ENCODE results near the gene LY6G5B.
A peak's percentile ranks its signal among the peaks of the same experiment; 100 is the strongest.

Gene LY6G5B

DNA sequence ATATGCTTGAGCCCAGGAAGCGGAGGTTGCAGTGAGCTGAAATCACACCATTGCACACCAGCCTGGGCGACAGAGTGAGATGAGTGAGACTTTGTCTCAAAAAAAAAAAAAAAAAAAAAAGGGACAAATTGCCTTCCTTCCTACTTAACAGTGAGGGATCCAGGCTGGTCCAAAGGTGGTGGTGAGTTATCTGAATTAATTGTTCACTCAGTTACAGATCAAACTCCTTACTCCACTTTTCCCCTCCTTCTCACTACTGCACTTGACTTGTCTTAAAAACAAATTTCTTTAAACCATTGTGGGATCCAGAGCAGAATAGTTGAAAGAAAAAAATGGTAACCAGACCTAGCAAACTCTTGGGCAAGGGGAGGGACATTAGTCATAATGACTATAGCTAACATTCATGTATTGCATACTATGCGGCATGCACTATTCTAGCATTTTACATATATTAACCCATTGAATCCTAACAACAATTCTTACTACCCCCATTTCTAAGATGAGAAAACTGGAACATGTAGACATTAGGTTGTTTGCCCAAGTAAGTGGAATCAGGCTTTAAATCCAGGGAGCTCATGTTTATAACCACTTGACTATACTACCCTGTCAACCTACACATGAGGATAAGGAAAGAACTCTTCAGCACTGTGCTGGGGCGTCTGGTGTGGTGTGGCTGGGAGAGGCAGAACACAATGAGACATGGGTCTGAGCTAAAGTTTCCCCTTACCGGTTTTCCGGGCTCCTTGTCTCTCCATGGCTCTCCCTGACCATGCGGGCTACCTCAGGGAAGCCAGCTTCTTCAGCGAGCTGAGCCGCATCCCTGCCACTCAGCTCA is 6.4 kb upstream of the LY6G5B start:
- no peak for DNase-seq (ENCODE audit: low spot score)

DNA sequence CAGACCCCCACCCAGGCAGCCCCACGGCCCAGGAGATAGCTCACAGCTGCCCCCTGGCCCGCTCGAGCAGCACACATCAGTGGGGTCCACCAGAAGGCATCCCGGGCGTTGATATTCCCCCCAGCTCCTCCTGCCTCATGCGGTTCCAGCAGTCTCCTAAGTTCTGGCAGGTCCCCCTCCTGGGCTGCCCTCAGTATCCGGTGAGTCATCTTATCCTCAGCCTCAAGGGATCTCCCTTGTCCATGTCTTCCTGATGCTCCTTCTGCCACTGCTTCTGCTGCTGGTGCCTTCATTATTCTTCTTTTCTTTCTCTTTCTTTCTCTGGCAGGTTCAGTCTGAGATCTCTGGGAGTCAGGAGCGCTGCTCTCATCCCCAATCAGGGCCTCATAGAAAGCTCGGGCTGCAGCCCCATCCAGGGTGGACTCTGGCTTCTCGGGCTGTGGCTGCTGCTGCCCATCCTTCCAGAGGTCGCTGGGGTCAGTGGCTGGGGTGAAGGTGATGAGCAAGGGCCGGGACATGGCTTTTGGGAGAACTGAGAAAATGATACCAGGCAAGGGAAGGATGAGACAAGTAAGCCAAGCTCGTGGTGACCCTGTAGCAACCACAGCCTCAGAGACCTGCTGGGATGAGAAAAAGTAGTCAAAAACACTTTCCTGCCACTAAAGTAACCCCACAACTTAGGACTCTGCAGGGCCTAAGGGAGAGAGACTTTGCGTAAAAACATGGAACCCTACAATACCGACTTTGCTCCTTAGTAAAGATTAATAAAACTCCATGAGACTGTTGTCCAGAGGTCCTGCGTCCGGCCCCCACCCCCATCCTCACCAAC is 5.6 kb upstream of the LY6G5B start:
- peak; percentile 92 for DNase-seq (ENCODE audit: low spot score)

DNA sequence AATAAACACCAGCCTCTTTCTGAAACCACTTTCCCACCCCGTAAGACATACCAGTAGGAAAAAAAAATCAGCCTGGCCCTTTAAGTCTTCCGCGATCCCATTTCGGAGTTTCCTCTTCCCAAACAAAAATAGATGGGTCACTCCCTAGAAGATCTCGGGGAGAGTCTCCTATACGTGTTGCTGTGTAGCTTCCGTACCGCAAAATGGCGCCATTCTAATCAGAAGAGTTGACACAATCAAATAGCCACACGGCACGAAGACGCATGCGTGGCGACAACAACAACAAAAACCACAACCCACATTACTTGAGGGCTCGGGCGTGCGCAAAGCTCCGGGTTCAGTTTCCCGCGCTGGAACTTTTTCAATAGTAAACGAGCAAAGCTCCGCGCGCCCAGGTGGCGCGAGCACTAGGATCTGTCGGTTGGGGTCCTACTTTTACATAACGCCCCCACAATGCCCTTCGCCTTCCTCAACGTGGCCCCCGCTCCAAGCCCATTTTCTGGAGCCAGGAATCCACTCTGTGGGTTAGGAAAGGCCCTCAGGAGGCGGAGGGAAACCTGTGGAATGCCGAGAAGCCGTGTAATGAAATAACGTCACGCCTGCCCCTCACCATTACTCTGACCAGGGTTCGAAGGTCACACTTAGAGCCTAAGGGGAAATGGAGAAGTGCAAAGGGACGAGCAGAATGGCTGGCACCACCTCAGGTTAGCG is 4.8 kb upstream of the LY6G5B start, which contains the start of gene GPANK1:
TSS of gene GPANK1 (minus strand) at position 208 of the 711 bp plus-strand sequence. CDS start 519 bp downstream, outside the sequence.
- DNase-seq (ENCODE audit: low spot score) = peak; percentile 81

DNA sequence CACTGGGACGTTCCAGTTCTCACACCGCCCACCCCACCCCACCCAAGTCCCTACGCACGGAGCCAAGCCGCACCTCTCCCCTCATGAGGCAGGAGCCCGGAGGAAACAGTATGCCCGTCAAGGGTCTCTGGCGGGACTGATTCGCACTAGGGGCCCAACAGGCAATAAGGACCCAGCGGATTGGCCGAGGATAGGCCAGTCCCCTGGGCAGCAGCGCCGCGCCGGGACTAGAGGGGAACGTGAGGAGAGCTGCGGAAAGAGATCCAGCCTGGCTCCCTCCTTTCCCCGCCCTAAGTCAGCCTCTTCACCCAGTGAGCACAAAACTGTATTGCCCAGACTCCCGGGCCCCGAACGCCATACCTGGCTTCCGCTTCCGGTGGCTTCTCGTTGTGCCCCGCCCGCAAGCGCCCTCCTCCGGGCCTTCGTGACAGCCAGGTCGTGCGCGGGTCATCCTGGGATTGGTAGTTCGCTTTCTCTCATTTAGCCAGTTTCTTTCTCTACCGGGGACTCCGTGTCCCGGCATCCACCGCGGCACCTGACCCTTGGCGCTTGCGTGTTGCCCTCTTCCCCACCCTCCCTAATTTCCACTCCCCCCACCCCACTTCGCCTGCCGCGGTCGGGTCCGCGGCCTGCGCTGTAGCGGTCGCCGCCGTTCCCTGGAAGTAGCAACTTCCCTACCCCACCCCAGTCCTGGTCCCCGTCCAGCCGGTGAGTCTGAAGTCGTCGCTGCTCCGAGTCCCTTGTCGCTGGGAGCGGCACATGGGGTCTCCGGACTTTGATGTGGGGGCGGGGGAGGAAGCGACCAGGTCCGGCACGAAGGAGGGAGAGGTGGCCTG is 4.1 kb upstream of the LY6G5B start, which contains the start of gene CSNK2B:
TSS of gene CSNK2B (plus strand) at position 580 of the 836 bp plus-strand sequence. CDS start 752 bp downstream, outside the sequence.
- DNase-seq (ENCODE audit: low spot score) = peak; percentile 97

DNA sequence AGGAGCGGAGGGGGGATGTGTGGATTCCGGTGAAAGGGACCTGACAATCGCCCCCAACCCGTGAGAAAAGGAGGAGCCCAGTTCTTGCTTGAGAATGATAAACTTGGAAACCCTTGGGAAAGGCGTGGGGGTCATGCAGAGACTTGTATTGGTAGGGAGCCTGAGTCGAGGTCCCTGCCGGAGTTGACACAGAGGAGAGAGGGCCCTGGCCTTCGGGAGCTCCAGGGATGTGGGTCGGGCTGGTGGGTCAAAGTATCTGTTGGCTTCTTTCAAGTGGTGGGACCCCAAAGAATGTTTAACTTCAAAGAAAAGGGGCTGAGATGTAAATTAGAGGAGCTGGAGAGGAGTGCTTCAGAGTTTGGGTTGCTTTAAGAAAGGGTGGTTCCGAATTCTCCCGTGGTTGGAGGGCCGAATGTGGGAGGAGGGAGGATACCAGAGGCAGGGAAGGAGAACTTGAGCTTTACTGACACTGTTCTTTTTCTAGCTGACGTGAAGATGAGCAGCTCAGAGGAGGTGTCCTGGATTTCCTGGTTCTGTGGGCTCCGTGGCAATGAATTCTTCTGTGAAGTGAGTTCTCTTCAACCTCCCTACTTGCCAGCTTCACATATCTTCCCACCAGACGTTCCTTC is 3.3 kb upstream of the LY6G5B start:
- no peak for DNase-seq (ENCODE audit: low spot score)

DNA sequence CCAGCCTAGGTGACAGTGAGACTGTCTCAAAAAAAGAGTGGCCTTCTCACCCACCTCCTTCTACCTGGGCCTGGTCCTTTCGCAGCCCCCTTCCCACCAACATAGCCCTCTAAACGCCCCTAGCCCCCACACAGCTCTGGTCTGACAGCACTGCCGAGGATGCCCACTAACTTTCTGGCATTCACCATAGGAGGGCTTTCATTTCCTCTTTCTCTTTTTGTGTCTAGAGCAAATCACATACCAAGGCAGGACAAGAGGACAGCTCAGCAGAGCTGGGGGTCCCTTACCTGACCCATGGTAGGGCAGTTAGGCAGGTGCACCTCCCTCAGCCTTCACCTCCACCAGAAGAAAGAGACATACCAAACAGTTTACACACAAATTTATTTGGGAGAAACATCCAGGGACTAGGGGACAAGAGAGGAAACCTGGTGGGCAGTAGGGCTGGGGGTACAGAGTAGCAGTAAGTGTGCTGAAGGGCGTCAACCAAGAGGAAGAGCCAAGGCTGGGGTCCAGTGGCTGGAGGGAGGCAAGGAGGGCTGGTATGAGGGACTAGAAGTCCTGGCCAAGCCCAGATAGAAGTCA is 6.6 kb downstream of the LY6G5B start:
- DNase-seq (ENCODE audit: low spot score) = no peak

DNA sequence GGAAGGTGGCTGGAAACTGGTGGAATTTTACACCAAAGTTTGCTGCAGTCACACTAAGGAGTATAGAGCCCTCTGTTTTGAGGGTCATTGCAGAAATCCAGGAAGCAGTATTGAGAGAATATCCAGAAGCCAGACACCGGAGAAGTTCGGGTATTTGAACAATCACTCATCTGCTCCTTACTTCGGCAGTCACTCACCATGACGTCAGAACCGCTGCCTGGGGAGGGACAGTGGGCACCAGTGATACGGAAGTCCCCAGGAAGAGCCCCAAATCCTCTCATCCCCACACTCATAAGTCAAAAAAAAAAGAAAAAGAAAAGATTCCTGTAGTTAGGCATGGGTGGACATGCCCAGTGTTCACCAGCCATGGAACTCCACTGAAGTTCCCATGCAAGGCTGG is 7.1 kb downstream of the LY6G5B start:
- DNase-seq (ENCODE audit: low spot score) = no peak

DNA sequence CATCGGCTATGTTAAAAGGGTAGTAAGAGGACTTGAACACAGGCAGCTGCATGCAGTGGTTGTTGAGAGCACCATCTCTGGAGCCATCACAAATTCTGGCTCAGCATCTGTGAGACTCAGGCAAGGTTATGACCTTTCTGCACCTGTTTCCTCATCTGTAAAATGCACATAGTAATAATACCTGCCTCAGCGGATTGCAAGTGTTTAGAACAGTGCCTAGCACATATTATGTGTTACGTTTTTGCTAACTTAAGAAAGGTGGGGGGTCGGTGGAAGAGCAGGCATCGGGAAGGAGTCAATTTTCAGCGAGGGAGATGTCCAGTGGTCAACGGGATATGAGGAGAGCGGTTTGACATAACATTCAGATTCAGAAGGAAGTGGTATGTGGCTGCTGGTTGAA is 8.2 kb downstream of the LY6G5B start:
- no peak for DNase-seq (ENCODE audit: low spot score)

DNA sequence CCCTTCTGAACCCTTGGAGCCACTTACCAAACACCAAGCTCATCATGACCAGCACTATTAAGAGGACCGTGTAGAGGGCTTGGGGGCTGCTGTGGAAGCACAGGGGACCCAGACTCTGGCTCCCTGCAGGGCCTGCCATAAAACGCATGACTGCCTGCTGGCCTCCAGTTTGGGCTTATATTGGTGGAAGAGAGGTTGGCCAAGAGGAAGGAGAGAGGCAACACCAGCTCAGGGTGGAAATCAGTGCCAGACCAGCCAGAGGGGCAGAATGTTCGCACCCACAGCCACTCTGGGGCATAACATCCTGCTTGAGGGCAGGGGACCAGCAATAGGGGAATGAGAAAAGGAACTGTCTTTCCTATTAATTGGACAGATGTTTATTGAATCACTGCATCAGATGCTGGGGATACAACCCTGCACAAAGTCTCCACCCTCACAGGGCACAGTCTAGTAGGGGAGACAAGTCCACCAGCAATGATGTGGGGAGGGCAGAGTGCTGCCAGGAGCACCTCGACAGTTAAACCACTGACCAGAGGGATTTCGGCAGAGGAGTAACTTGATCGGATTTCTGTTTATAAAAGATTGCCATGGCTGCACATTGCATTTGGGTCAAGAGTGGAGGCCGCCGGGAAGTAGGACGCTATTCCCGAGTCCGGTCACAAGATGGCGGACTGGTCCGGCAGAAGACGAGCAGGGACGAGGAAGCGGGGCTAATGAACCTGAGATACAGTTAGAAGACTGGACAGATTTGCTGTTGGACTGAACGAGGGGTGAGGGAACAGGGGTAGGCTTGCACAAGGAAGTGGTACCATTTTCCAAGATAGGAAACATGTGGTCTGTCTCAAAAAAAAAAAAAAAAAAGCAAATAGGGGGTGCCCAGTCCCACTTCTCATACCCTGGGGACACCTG is 10.7 kb downstream of the LY6G5B start, which contains the start of gene LY6G5C:
TSS of gene LY6G5C (minus strand) at position 842 of the 909 bp plus-strand sequence. CDS start at position 148, 694 bp downstream.
- DNase-seq (ENCODE audit: low spot score) = peak; percentile 84

DNA sequence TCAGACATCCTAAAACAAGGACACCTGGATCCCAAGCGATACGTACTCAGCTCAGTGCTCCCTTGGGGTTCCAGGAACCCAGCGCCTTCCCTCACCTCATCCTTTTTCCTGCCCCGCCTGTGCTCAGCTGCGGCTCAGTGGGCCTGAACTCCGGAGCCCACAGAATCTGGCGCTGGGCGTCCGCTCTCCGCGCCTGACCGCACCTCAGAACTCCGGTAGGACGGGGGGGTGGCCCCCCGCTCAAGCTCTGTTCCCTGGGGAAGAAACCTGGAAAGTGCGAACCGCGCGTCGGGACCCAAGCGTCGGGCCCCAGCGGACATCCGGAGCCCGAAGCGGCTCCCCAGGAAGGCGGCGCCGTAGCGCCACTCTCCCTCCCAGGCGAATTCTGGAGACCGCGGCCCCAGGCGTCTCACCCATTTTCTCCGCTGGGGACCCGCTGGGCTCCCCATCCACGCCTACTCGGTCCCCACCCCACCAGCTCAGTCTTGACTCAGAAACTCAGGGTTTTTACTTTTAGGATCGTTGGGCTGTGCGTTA is 11.4 kb downstream of the LY6G5B start:
- DNase-seq (ENCODE audit: low spot score) = peak; percentile 74

DNA sequence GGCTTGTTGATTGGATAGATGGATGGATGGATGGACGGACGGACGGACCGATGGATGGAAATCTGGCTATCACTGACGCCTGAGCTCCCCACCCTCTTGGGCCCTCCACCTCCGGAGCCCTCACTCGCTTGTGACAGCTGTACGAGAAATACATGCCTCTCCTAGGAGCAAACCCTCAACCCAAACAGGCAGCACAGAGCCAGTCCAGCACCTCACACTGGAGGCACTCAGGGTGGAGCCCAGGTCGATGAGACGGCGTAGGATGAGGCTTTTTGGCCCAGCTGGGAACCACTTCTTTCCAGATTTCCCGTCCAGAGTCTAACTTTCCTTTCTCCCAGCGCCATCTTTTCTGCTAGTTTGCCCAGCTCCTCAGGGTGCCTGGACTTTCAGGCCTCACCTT is 13.8 kb downstream of the LY6G5B start:
- DNase-seq (ENCODE audit: low spot score) = no peak

DNA sequence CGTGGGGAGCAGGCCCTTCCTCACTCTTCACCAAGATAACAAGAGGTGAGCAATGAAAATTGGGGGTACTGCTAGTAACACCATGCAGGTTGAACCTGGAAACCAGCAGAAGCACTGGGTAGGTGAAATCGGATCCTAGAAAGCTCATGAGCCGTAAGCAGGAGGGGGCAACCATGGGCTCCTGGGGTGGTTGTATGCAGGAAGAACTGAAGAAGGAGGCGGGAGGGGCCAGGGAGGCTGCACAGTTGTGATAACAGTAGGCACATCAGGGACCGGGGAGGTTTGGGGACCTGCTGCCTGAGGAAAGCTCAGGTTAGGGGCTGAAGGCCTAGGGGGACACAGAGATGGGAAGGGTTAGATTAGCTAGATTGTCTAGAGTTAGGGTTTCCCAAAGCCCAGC is 16.7 kb downstream of the LY6G5B start:
- no peak for DNase-seq (ENCODE audit: low spot score)

DNA sequence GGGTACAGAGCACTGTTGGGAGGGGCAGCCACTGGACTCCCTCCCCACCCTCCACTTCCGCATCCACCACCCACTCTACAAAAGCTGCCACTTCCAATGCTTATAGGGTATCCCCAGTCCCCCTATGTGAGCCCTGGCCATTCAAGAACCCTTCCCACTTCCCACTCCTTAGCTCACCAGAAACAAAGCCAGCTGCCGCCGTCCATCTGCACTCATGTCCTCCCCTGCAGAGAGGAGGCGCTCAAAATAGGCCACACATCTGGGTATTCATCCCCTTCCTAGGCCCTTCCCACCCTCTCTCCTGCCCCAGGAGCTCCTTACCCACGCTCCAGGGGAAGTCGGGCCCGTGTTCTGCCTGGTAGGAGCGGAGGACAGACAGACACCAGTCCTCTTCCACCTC is 17.5 kb downstream of the LY6G5B start:
- DNase-seq (ENCODE audit: low spot score) = no peak

DNA sequence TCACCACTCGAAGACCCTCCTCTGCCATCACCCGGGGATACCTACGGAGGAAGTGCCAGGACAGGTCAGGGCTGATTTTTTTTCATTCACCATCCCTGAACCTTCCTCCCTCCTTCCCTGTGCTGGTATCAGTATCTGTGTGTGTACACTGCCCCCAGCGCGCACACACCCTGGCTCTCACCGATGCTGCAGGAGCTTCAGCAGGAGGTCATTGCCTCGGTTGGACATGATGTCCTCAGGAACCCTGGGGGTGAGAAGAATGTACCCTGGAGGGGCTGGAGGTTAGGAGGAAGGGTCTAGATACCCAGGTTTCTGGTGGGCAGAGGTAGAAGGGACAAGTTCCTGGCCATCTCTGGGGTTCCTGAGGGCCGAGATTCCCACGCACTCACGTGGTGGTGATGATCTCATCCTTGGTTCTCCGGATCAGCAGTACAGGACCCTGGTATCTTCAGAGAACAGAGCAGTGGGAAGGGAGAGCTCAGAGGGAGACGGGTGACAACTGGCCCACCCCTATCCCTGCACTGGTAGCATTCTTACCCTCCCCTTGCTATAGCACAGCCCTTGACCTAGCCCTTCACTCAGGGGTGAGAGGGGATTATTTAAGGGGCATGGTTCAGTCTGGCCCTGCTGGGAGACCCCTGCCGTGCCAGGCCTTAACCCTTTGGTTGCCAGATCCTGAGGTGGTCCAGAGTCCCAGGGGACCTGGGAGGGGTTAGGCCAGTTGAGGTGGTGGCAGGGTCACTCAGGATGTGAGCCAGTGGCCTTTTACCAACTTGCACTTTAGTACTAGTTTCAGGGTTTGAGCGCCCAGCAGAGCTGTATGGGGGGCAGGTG is 18.3 kb downstream of the LY6G5B start:
- DNase-seq (ENCODE audit: low spot score) = no peak

DNA sequence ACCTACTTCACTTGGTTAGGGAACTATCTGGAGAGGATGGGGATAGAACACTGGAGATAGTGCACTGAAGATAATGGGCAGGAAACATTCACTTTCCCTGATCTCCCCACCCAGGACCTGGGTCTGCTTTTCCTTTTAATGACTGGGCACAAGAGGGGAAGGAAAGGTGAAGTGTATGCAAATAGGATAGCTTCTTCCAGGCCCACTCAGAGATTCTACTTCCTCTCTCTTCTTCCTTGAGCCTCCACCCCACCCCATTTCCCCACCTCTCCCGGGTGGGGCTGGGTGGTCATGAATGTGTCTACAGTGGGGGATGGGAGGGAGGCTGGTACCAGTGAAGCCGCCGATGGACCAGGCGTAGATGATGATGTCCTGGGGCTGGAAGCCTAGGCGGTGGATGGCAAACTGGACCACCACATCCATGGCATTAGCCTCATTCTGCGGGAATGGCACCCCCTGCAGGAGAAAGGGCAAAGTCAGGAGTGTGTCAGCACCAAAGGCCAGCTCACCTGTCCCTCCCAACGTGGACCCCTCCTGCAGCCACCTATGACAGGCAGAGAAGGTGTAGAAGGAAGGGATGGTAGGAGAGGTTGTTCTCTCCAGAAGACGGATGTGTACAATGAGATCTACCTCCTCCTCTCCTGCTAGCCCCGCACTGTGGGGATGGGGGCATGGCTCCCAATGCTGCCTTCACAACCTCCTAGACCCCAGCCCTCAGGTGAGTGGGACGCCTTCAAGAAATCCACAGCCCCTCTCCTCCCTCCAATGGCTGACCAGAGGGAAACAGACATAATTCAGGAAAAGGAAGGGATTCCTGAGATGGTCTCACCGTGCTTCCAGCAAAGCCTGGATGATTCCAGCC is 19.7 kb downstream of the LY6G5B start:
- no peak for DNase-seq (ENCODE audit: low spot score)

DNA sequence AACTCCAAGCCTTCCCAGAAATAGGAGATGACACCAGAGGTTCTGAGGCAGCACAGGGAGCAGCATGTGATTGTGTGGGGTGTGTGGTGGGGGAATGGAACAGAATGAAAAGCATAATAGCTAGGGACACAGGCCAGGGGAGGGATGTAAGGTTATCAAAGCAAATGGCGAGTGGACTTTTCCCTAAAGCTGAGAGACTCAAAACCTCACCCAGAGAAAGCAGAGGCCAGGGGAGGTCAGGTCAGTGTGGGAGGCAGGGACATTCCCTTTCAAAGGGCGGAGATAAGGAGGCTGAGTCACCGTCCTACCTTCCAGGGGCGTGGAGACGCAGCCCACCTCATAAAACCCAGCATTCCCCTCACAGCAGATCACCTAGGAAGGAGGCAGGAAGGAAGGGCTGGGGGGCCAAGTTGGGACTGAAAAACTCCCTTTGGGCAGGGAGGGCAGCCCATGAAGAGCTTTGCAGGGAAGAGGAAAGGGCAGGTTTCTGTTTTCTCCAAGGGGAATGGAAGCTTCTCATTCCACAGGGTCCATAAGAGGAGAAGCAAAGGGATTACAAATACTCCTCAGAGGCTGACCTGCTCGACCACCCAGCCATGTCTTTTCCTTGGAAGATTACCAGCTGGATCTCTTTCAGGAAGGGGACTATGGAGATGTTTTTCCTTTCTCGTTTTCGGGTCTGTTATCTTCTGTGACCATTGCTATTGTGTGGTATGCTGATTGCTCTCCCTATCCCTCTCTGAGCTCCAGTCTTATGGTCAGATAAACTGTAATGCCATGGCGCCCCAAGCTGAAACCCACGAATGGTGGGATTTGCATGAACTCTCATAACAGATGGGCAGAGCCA is 20.7 kb downstream of the LY6G5B start:
- DNase-seq (ENCODE audit: low spot score) = no peak
